ENCODE results near the gene GAPDH. TPM values are rescaled to one million over a fixed set of nuclear protein-coding genes. Genes with fewer than 3 reads are reported as not detected.

Gene GAPDH
- polyA plus RNA-seq, 1 of the 3 experiments (the other 2 are of a cell fraction) = 8,077 TPM

DNA sequence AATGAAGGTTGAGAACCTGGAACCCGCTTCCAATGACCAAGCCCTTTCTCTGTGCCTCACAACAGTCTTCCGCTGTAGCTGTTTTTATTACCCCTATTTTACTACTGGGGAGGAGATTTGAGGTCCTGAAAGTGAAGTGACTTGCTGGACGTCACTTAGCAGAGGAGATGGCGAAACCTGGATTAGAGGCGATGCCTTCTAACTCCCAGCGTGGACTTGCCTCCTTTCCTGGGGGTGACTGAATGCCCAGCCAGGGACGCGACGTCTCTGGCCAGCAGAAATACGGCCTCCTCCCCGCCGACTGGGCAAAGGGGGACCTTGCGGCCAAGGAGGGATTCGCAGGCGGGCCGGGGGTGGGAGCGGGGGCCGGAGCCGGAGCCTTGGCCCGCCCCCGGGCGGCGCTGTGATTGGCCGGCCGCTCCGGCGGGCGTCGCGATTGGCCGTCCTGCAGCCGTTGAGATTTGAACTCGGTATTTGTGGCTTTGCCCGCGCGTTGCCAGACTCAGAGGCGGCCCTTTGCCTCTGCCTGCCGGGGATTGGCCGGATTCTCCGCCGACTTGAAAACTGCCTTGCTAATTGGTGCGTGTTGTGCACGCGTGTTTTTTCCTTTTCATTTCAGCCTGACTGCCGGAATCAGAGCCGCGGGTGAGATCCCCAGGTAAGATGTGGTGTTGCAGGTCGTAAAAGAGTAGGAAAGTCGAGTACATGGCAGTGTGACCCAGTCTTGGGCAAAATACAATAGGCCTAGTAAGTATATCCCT, 40.6 kb upstream of the GAPDH start, which contains the start of gene NCAPD2 (continued):
- TF ChIP-seq TEAD4 (IDR thresholded peaks at IDR 0.05; ENCODE audit: borderline replicate concordance, insufficient read depth) (no peak), YY1 (IDR thresholded peaks at IDR 0.05; ENCODE audit: low read depth) (no peak), GATA2 (CRISPR knock-in tag; IDR thresholded peaks at IDR 0.05) (no peak), EP300 (IDR thresholded peaks at IDR 0.05; ENCODE audit: borderline replicate concordance in 1 of 2, low read depth in 1 of 2, low read length in 1 of 2) (no peak), RAD21 (IDR thresholded peaks at IDR 0.05; ENCODE audit: low read length) (no peak), SMC3 (IDR thresholded peaks at IDR 0.05; ENCODE audit: low read depth, low read length) (no peak), TCF12 (IDR thresholded peaks at IDR 0.05) (no peak), CTCF (IDR thresholded peaks at IDR 0.05) (peak; percentile 37), MAX (IDR thresholded peaks at IDR 0.05; ENCODE audit: low read depth) (peak; percentile 92), EZH2phosphoT487 (IDR thresholded peaks at IDR 0.05; ENCODE audit: borderline replicate concordance, low read depth) (no peak), CHD2 (IDR thresholded peaks at IDR 0.05; ENCODE audit: low read length, partially characterized antibody) (no peak), RXRA (IDR thresholded peaks at IDR 0.05; ENCODE audit: borderline replicate concordance, low read depth) (no peak), MEF2A (IDR thresholded peaks at IDR 0.05; ENCODE audit: borderline replicate concordance, low read depth) (no peak), RCOR1 (IDR thresholded peaks at IDR 0.05; ENCODE audit: low read length) (no peak), USF1 (IDR thresholded peaks at IDR 0.05; ENCODE audit: borderline replicate concordance, low read depth) (0 out of 2 replicates have a peak, but pooled peaks have one; percentile 5), JUND (IDR thresholded peaks at IDR 0.05) (no peak)
- TF ChIP-seq, protein P1, sequence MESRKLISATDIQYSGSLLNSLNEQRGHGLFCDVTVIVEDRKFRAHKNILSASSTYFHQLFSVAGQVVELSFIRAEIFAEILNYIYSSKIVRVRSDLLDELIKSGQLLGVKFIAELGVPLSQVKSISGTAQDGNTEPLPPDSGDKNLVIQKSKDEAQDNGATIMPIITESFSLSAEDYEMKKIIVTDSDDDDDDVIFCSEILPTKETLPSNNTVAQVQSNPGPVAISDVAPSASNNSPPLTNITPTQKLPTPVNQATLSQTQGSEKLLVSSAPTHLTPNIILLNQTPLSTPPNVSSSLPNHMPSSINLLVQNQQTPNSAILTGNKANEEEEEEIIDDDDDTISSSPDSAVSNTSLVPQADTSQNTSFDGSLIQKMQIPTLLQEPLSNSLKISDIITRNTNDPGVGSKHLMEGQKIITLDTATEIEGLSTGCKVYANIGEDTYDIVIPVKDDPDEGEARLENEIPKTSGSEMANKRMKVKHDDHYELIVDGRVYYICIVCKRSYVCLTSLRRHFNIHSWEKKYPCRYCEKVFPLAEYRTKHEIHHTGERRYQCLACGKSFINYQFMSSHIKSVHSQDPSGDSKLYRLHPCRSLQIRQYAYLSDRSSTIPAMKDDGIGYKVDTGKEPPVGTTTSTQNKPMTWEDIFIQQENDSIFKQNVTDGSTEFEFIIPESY (IDR thresholded peaks at IDR 0.05; ENCODE audit: borderline replicate concordance, low read depth) = no peak
- TF ChIP-seq, protein P2, sequence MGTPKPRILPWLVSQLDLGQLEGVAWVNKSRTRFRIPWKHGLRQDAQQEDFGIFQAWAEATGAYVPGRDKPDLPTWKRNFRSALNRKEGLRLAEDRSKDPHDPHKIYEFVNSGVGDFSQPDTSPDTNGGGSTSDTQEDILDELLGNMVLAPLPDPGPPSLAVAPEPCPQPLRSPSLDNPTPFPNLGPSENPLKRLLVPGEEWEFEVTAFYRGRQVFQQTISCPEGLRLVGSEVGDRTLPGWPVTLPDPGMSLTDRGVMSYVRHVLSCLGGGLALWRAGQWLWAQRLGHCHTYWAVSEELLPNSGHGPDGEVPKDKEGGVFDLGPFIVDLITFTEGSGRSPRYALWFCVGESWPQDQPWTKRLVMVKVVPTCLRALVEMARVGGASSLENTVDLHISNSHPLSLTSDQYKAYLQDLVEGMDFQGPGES (IDR thresholded peaks at IDR 0.05; ENCODE audit: low read depth, low read length) = no peak; the same call in 1 of the 2 replicates
